NCI-H146 (cell line): Measurements from ENCODE around the gene TMEM240.
"Not testable (repeated sequence)": the region's sequence is repeated elsewhere in the genome, so short reads cannot be mapped to it uniquely, and the experiment has no call there.

ENCODE experiments used
- DNase-seq: peaks from one replicate; lab custom pipeline; 2025; lab: John Stamatoyannopoulos, UW

TMEM240 gene

DNA sequence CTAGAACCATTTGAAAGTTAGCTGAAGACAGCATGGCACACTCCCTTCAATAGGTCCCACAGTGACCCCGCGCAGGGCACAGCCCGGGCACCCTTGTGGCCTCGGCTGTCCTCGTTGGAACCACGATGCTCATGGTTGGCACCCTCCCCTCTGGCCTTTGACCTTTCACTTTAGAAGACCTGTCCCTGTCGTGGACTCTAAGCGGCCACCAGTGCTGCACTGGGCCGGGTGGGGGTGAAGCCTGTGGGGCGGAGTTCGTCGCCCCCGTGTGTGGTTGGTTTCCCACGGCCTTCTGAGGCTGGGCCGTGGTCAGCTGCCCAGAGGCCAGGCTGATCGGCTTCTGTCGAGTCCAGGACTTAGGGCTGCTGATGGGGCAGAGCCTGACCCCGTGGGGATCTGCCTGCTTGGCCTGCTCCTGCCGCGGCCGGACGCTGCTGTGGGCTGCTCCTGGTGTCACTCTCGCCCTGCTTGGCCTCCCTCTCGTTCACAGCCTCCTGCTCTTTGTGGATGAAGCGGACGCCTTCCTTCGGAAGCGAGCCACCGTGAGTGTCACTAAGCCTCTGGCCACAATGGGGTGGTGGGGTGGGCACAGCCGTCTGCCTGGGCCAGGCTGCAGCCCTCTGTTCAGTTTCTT is 15.6 kb downstream of the TMEM240 start:
- not testable (repeated sequence) for DNase-seq

GRCh38 chr1:1523651-1524050 is 16.8 kb downstream of the TMEM240 start:
- DNase-seq: not testable (repeated sequence)

DNA sequence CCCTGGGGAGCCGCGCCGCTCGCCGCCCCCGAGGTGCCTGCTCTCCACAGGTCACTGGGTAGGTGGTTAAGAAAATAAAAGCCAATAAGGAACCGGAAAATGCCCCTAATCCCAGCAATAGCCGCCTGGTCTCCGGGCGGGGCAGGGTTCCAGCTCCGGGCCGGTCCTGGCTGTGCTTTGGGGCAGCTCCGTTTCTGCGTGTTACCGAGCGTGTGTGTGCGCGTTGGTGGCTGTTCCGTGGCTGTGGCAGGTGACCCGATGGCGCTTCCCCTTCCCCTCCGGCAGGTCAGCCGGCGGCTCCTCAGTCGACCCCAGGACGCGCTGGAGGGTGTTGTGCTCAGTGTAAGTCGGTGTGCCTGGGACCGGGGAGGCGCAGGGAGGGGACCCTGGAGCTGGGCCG is 17.2 kb downstream of the TMEM240 start:
- DNase-seq: not testable (repeated sequence)

DNA sequence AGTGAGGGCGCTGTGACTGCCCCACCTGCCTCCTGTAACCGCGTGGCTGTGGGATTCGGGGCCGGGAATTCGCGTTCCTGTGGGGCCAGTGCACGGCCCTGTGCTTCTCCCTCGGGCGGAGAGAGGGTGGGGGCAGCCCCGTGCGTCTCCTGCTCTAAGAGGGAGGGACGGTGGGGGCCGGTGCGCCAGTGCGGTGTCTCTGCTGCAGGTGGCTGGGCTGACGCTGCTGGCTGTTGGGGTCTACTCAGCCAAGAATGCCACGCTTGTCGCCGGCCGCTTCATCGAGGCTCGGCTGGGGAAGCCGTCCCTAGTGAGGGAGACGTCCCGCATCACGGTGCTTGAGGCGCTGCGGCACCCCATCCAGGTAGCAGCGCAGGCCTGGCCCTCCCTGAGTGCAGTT is 17.9 kb downstream of the TMEM240 start:
- not testable (repeated sequence) for DNase-seq

DNA sequence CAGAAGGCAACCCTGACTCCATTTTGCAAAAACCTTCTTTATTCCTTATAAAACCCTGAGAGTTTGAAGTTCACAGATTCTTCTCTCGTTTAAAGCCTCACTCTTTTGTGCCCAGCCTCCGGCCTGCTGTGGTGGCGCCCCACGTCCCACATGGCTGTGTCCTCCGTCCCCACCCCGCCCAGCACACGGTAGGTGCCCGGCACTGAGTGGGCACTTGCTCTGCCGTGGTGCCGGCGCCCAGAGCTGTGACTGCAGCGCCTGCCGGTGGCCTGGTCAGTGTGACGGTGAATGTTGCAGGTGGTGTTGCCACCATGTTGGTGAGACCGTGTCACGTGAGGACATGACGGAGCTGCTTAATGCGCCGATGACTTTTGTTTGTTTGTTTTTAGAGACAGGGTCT is 19.1 kb downstream of the TMEM240 start:
- DNase-seq: no peak

DNA sequence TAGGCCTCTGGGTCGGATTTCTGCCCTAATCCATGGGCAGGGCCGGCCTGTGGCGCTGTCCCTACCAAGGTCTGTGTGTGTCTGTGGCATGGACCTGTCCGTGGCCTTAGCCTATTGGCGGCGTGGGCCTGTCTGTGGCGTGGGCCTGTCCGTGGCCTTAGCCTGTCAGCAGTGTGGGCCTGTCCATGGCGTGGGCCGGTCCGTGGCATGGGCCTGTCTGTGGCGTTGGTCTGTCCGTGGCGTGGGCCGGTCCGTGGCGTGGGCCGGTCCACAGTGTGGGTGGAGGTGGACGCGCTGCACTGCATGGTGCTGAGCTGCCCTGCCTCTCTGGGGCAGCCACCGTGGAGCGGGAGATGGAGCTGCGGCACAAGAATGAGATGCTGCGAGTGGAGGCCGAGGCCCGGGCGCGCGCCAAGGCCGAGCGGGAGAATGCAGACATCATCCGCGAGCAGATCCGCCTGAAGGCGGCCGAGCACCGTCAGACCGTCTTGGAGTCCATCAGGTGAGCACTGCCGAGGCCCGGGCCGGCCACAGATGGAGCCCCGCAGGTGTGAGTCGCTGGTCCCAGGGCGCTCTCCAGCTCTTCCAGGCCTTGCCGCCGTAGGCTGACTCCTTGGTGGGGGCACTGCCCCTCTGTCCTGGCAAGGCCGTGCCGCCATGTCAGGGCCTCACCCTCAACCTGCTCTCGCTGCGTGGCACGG is 20.5 kb downstream of the TMEM240 start:
- not testable (repeated sequence) for DNase-seq

DNA sequence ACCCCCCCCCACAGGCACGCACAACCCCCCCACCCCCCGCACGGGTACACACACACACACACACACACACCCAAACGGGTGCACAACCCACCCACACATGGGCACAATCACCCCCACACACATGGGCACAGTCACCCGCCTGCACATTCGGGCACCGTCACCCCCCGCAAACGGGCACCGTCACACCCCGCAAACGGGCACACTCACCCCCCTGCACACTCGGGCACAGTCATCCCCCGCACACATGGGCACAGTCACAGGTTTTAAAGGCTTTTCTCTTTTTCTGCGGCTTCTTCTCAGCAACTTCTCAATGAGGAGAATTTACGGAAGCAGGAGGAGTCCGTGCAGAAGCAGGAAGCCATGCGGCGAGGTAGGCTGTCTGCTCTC is 21.8 kb downstream of the TMEM240 start:
- DNase-seq: not testable (repeated sequence)

DNA sequence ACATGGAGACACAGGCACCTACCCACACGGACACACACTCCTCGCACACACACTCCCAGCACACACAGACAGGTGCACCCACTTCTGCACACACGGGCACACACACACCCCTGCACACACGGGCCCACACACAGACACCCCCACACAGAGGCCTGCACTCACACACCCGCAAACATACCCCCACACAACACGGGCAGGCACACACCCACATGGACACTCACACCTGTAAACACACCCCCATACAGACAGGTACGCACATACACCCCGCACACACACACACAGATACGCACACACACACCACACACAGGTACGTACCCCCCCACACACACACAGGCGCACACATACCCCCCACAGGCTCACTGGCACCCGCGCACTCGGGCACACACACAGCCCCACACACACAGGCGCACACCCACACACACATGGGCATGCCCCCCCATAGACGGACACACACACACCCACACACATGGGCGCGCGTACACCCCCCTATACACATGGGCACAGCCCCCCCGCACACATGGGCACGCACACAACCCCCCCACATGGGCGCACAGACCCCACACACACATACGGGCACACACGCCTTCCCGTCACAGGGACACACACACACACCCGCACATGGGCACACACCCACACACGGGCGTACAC is 22.3 kb downstream of the TMEM240 start:
- no peak for DNase-seq

GRCh38 chr1:1516923-1517322 is 23.5 kb downstream of the TMEM240 start:
- not testable (repeated sequence) for DNase-seq

DNA sequence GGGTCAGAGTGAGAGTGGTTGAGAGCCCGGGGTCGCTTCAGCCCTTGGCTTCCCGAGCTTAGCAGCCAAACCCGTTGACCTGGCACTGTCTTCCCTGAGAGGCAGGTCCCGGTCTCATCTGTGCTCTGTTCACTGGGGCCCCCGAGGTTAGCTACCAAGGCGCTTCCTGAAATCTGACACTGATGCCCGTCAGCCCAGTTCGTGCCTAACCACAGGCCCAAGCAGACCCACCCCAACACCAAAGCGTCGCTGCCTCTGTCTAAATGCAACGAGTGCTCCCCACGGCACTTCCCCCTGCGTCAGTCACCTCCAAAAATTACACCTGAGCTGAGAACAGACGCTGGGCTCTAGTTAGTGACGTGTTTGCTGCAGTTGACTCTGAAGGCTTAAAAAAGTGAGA is 26.0 kb downstream of the TMEM240 start:
- DNase-seq: not testable (repeated sequence)

DNA sequence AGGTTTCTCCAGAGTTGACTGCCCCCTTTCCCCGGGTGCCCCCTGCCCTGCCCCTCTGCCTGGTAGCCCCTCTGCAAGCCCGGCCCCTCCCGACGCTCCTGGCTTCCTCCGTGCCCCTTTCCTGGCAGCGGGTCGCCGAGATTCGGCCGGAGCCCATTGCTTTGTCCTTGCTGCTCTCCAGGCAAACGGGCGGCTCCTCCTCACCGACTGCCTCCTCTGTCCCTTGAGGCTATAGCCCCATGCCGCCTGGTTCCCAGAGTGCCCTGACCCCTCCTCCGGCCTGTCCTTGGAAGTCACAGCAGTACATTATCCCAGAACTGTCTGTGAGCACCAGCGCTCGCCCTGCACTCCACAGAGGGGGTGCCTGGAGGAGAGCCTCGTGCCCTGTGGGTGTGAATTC is 26.7 kb downstream of the TMEM240 start:
- not testable (repeated sequence) for DNase-seq

- DNase-seq: not testable (repeated sequence)
Observed at GRCh38 chr1:1512425-1512824, 28.0 kb downstream of the TMEM240 start.

DNA sequence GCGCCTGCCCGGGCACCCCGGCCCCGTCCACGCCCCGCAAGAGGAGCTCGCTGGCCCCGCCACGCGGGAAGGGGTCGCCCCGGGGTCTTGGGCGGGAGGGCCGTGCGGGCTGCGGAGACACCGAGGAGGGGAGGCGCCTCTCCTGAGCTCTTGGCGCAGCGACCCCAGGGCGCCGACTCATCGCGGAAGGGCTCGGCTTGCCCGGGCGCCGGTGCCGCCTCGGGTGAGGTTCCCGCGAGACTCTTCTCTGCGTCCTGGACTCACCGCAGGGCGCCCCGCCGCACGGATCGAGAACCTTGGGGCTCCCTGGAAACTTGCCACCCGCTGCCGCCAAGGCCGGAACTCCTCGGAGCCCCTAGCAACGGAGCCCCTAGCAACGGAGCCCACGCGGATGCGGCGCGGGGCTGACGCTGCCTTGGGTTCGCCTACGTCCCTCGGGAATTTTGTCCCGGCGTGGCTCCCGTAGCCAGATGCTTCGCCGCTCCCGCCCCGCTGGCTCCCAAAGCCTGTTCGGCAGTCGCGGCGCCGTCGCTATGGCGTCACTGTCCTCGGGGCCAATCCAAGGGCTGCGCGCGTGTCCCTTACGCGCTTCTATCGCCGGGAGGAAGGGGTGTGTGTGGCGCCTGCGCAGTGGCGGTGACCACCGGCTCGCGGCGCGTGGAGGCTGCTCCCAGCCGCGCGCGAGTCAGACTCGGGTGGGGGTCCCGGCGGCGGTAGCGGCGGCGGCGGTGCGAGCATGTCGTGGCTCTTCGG is 28.7 kb downstream of the TMEM240 start, which contains the start of gene ATAD3A:
TSS of gene ATAD3A (plus strand) at position 630 of the 753 bp plus-strand sequence. CDS start at position 737, 107 bp downstream.
- peak; percentile 93 for DNase-seq

DNA sequence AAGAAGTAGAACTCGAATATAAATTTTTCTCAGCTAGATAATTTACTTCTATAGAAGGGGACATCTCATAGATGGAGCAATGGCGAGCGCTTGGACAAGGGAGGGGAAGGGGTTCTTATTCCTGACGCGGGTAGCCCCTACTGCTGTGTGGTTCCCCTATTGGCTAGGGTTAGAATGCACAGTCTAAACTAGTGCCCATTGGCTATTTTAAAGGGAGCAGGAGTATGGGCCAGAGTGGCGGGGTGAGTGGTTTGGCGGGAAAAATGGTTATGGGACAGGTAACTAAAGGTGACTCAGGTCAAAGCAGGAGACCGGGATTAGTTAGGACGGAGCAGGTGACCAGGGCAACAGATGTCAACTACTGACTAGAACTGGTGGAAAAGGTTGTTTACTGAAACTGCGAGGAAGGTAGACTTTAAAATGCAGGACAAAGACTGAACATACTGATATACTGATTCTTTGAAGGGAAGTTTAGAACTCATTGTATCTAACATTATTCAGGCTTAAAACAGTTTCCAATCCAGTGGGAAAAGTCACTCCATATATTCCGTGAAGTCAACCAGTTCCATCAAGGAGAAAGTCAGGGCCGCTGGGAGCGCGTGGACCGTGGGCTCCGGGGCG is 29.4 kb downstream of the TMEM240 start:
- DNase-seq: peak; percentile 38

- not testable (repeated sequence) for DNase-seq
Observed at GRCh38 chr1:1509465-1509850, 31.0 kb downstream of the TMEM240 start.

DNA sequence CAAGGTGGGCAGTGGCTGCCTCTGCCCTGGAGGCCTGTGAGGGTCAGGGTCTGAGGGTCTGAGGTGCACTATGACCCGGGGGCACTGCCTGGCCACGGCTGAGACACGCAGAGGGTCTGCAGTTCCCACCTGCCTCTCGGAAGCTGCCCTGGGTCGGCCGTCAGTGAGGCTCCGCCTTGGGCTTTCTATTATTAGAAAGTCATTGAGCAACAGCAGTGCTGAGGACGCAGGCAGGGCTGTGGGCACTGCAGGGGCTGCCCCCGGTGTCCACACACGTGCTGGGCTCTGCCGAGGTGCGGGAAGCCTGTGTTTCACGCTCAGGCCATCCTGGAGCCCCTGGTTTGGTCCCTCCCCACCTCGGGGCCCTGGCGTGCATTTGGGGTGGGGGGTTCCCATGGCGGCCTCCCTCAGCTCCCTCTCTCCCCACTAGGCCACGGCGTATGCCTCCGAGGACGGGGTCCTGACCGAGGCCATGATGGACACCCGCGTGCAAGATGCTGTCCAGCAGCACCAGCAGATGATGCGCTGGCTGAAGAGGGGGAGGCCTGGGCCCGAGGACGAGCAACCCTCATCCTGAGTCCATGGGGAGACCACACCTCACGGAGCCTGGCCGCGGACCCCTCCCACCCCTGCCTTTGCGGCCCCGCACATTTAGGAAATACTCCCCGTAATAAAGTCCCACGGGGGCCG is 31.5 kb downstream of the TMEM240 start:
- DNase-seq: not testable (repeated sequence)

GRCh38 chr1:1507305-1507704 is 33.1 kb downstream of the TMEM240 start:
- DNase-seq: no peak

DNA sequence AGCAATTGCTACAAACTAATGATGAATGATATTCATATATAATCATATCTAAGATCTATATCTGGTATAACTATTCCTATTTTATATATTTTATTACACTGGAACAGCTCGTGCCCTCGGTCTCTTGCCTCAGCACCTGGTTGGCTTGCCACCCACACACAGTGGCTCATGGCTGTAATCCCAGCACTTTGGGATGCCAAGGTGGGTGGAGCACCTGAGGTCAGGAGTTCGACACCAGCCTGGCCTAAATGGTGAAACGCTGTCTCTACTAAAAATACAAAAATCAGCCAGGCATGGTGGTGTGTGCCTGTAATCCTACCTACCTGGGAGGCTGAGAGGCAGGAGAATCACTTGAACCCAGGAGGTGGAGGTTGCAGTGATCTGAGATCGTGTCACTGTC is 34.6 kb downstream of the TMEM240 start:
- DNase-seq: not testable (repeated sequence)

DNA sequence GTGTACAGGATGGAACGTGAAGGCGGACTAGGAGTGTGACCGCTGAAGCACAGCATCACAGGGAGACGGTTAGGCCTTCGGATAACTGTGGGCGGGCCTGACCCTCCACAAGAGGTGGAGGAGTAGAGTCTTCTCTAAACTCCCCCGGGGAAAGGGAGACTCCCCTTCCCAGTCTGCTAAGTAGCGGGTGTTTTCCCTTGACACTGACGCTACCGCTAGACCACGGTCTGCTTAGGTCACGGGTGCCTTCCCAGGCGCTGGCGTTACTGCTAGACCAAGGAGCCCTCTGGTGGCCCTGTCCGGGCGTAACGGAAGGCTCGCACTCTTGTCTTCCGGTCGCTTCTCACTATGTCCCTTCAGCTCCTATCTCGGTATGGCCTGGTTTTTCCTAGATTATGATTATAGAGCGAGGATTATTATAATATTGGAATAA is 35.0 kb downstream of the TMEM240 start:
- peak; percentile 27 for DNase-seq

DNA sequence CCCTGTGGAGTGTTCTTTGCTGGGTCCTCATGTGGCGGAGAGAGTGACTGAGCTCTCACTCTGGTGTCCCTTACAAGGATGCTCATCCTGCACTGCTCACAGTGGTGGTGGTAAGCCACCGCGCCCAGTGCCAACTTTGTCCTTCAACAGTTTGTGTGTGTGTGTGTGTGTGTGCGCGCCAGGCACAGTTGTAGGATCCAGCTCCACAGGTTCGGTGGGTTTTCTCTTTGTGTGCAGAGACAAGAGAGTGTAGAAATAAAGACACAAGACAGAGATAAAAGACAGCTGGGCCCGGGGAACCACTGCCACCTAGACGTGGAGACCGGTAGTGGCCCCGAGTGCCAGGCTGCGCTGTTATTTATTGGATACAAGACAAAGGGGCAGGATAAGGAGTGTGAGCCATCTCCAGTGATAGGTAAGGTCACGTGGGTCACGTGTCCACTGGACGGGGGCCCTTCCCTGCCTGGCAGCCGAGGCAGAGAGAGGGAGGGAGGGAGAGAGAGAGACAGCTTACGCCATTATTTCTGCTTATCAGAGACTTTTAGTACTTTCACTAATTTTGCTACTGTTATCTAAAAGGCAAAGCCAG is 35.6 kb downstream of the TMEM240 start:
- DNase-seq: peak; percentile 79
